Thymus (tissue), 11 donors: ENCODE results near the gene ENTPD6. TPM values are rescaled to one million over a fixed set of nuclear protein-coding genes. Genes with fewer than 3 reads are reported as not detected.
A peak's percentile ranks its signal among the peaks of the same experiment; 100 is the strongest.

Source experiments
- DNase-seq, 9 donors: peaks; one replicate each; pipeline ENCODE4 v3.0.0-alpha.2; 2013; ENCODE audit warnings: low spot score in 9 of 9, low read depth in 6 of 9, missing footprints in 1 of 9
- H3K27ac ChIP-seq, 2 donors: one replicate each; pipeline ENCODE4 v1.5.1; 2013; ENCODE audit warnings: control low read depth in 1 of 2, low read depth in 1 of 2, low read length in 1 of 2, mild to moderate bottlenecking in 1 of 2, moderate library complexity in 1 of 2
- H3K27me3 ChIP-seq, 2 donors: one replicate each; pipeline ENCODE4 v1.5.1; 2013; ENCODE audit warnings: low read length in 1 of 2; ENCODE audit not compliant: control insufficient read depth in 2 of 2, insufficient read depth in 1 of 2
- H3K36me3 ChIP-seq, 2 donors: one replicate each; pipeline ENCODE4 v1.5.1; 2013; ENCODE audit warnings: low read length in 1 of 2, mild to moderate bottlenecking in 1 of 2, moderate library complexity in 1 of 2; ENCODE audit not compliant: control insufficient read depth in 2 of 2, insufficient read depth in 2 of 2
- H3K4me1 ChIP-seq, 2 donors: one replicate each; pipeline ENCODE4 v1.5.1; 2013; ENCODE audit warnings: low read length in 2 of 2; ENCODE audit not compliant: control insufficient read depth in 2 of 2, insufficient read depth in 2 of 2
- H3K4me3 ChIP-seq, 2 donors: one replicate each; pipeline ENCODE4 v1.5.1; 2013; ENCODE audit warnings: low read length in 2 of 2, control low read depth in 1 of 2, mild to moderate bottlenecking in 1 of 2
- H3K9me3 ChIP-seq, 2 donors: one replicate each; pipeline ENCODE4 v1.5.1; 2013; ENCODE audit warnings: low read length in 1 of 2, mild to moderate bottlenecking in 1 of 2; ENCODE audit not compliant: control insufficient read depth in 2 of 2, insufficient read depth in 1 of 2
- WGBS: extraction: QIAGEN DNeasy Blood & Tissue Kit; methylation state at CpG from one replicate; pipeline ENCODE4 v1.1.7; 2013; 5-methylcytosine and 5-hydroxymethylcytosine counted together
- polyA plus RNA-seq: library from polyadenylated mRNA; stranded (reverse); fragments of 200-250 nt; gene quantifications from one replicate; pipeline ENCODE4 v1.2.3, GENCODE V29; 2013
- total RNA-seq: library from RNA; stranded (reverse); fragments of 120-200 nt; gene quantifications from one replicate; pipeline ENCODE4 v1.2.4, GENCODE V29; 2013
- donor health status: healthy.

Gene ENTPD6
- total and polyA plus RNA-seq, 2 donors, result 29.2 to 71.0 TPM

GRCh38 chr20:25253606-25254275 is 58.2 kb downstream of the ENTPD6 start:
- no peak overlapping the region for H3K4me3 ChIP-seq
- H3K9me3 ChIP-seq, result peaks cover 0 to 3% of the 10 kb centered on the region in 2 donors
- peaks cover 1 to 12% of the 10 kb centered on the region in 2 donors for H3K4me1 ChIP-seq
- 98% methylated on average over 11 of the region's 11 CpGs for WGBS
- peaks cover 0 to 7% of the 10 kb centered on the region in 2 donors for H3K36me3 ChIP-seq
- no peak for DNase-seq
- H3K27ac ChIP-seq, result no peak overlapping the region
- peaks cover 0 to under 1% of the 10 kb centered on the region in 2 donors for H3K27me3 ChIP-seq

GRCh38 chr20:25254571-25254970 is 59.1 kb downstream of the ENTPD6 start:
- Histone ChIP-seq H3K4me3 (no peak overlapping the region), H3K27ac (no peak overlapping the region), H3K9me3 (peaks cover 0 to 3% of the 10 kb centered on the region in 2 donors), H3K4me1 (peaks cover 4 to 19% of the 10 kb centered on the region in 2 donors), H3K27me3 (no peaks in the 10 kb centered on the region), H3K36me3 (peaks cover 0 to 7% of the 10 kb centered on the region in 2 donors)
- WGBS, result 93% methylated on average over 5 of the region's 5 CpGs
- DNase-seq, result no peak

GRCh38 chr20:25254986-25255680 is 59.6 kb downstream of the ENTPD6 start:
- no peak for DNase-seq
- Histone ChIP-seq H3K9me3 (peaks cover 0 to 3% of the 10 kb centered on the region in 2 donors), H3K27ac (no peak overlapping the region), H3K4me3 (no peak overlapping the region), H3K36me3 (peaks cover 0 to 7% of the 10 kb centered on the region in 2 donors), H3K27me3 (no peaks in the 10 kb centered on the region), H3K4me1 (peaks cover 5 to 24% of the 10 kb centered on the region in 2 donors)
- 96% methylated on average over 12 of the region's 12 CpGs for WGBS

- Histone ChIP-seq H3K4me1 (peaks cover 5 to 28% of the 10 kb centered on the region in 2 donors), H3K36me3 (peaks cover 3 to 4% of the 10 kb centered on the region in 2 donors), H3K27ac (peak overlapping the region in 1 of 2 donors; percentile 33), H3K4me3 (no peak overlapping the region), H3K9me3 (peaks cover 0 to 3% of the 10 kb centered on the region in 2 donors), H3K27me3 (no peaks in the 10 kb centered on the region)
- 98% methylated on average over 5 of the region's 5 CpGs for WGBS
- DNase-seq, result no peak
Observed at GRCh38 chr20:25256226-25256859, 60.8 kb downstream of the ENTPD6 start.

- H3K4me1 ChIP-seq, result peaks cover 5 to 28% of the 10 kb centered on the region in 2 donors
- no peak overlapping the region for H3K27ac ChIP-seq
- H3K36me3 ChIP-seq, result peaks cover 3 to 4% of the 10 kb centered on the region in 2 donors
- peaks cover 0 to 3% of the 10 kb centered on the region in 2 donors for H3K9me3 ChIP-seq
- WGBS, result 96% methylated on average over 5 of the region's 5 CpGs
- H3K27me3 ChIP-seq, result no peaks in the 10 kb centered on the region
- DNase-seq, result no peak
- no peak overlapping the region for H3K4me3 ChIP-seq
Observed at GRCh38 chr20:25257130-25257529, 61.6 kb downstream of the ENTPD6 start.

- H3K27me3 ChIP-seq, result no peaks in the 10 kb centered on the region
- DNase-seq, result no peak
- peaks cover 0 to 3% of the 10 kb centered on the region in 2 donors for H3K9me3 ChIP-seq
- H3K4me1 ChIP-seq, result peaks cover 5 to 28% of the 10 kb centered on the region in 2 donors
- WGBS, result 97% methylated on average over 10 of the region's 10 CpGs
- no peak overlapping the region for H3K4me3 ChIP-seq
- H3K36me3 ChIP-seq, result peaks cover 3 to 4% of the 10 kb centered on the region in 2 donors
- H3K27ac ChIP-seq, result no peak overlapping the region
Observed at GRCh38 chr20:25257756-25258475, 62.4 kb downstream of the ENTPD6 start.

GRCh38 chr20:25258476-25258805 is 62.9 kb downstream of the ENTPD6 start:
- peak overlapping the region in 1 of 2 donors; percentile 66 for H3K27ac ChIP-seq
- H3K36me3 ChIP-seq, result peaks cover 3 to 4% of the 10 kb centered on the region in 2 donors
- peaks cover 0 to 3% of the 10 kb centered on the region in 2 donors for H3K9me3 ChIP-seq
- H3K27me3 ChIP-seq, result no peaks in the 10 kb centered on the region
- 97% methylated on average over 8 of the region's 8 CpGs for WGBS
- DNase-seq, result no peak
- no peak overlapping the region for H3K4me3 ChIP-seq
- H3K4me1 ChIP-seq, result peaks cover 5 to 28% of the 10 kb centered on the region in 2 donors

- peak overlapping the region in 1 of 2 donors; percentile 66 for H3K27ac ChIP-seq
- H3K4me3 ChIP-seq, result no peak overlapping the region
- H3K36me3 ChIP-seq, result peaks cover 3 to 4% of the 10 kb centered on the region in 2 donors
- no peak for DNase-seq
- 94% methylated on average over 4 of the region's 4 CpGs for WGBS
- H3K9me3 ChIP-seq, result peaks cover 0 to 3% of the 10 kb centered on the region in 2 donors
- H3K4me1 ChIP-seq, result peaks cover 5 to 28% of the 10 kb centered on the region in 2 donors
- H3K27me3 ChIP-seq, result no peaks in the 10 kb centered on the region
Observed at GRCh38 chr20:25258828-25259227, 63.3 kb downstream of the ENTPD6 start.
